ENCODE data around the gene RASA3.
"Not testable (repeated sequence)": the region's sequence is repeated elsewhere in the genome, so short reads cannot be mapped to it uniquely, and the experiment has no call there.

RASA3 gene

GRCh38 chr13:114080739-114081561 lies 51.5 kb downstream of the RASA3 start:
- no peak for DNase-seq (ENCODE audit: low read depth in 2 of 2)

GRCh38 chr13:114079601-114080536 lies 52.6 kb downstream of the RASA3 start:
- DNase-seq (ENCODE audit: low read depth in 2 of 2): no peak

- no peak for DNase-seq (ENCODE audit: low read depth in 2 of 2)
These were observed 53.7 kb downstream of the RASA3 start for GRCh38 chr13:114078461-114079451.

- no peak for DNase-seq (ENCODE audit: low read depth in 2 of 2)
These were observed 54.5 kb downstream of the RASA3 start for GRCh38 chr13:114077933-114078325.

GRCh38 chr13:114077099-114077932 lies 55.1 kb downstream of the RASA3 start:
- no peak for DNase-seq (ENCODE audit: low read depth in 2 of 2)

GRCh38 chr13:114076329-114077090 lies 55.9 kb downstream of the RASA3 start:
- no peak for DNase-seq (ENCODE audit: low read depth in 2 of 2)

- DNase-seq (ENCODE audit: low read depth in 2 of 2): not testable (repeated sequence)
These were observed 56.6 kb downstream of the RASA3 start for GRCh38 chr13:114075811-114076210.

GRCh38 chr13:114074671-114075315 lies 57.6 kb downstream of the RASA3 start:
- no peak for DNase-seq (ENCODE audit: low read depth in 2 of 2)

GRCh38 chr13:114073881-114074612 lies 58.4 kb downstream of the RASA3 start:
- no peak for DNase-seq (ENCODE audit: low read depth in 2 of 2)

- DNase-seq (ENCODE audit: low read depth in 2 of 2): no peak
These were observed 60.0 kb downstream of the RASA3 start for GRCh38 chr13:114072421-114072820.

- DNase-seq (ENCODE audit: low read depth in 2 of 2): no peak
These were observed 60.4 kb downstream of the RASA3 start for GRCh38 chr13:114071991-114072390.

- no peak for DNase-seq (ENCODE audit: low read depth in 2 of 2)
These were observed 61.0 kb downstream of the RASA3 start for GRCh38 chr13:114071410-114071809.

GRCh38 chr13:114070098-114070799 lies 62.2 kb downstream of the RASA3 start:
- DNase-seq (ENCODE audit: low read depth in 2 of 2): no peak

GRCh38 chr13:114069376-114070097 lies 62.9 kb downstream of the RASA3 start:
- no peak for DNase-seq (ENCODE audit: low read depth in 2 of 2)

GRCh38 chr13:114068656-114069318 lies 63.6 kb downstream of the RASA3 start:
- DNase-seq (ENCODE audit: low read depth in 2 of 2): no peak

- DNase-seq (ENCODE audit: low read depth in 2 of 2): no peak
These were observed 64.4 kb downstream of the RASA3 start for GRCh38 chr13:114067886-114068651.
